ENCODE data around the gene FBLN5. TPM values are rescaled to one million over a fixed set of nuclear protein-coding genes. Genes with fewer than 3 reads are reported as not detected.
A peak's percentile ranks its signal among the peaks of the same experiment; 100 is the strongest.

The FBLN5 gene
- total and polyA plus RNA-seq, 2 experiments from 2014 or later: 157 to 337 TPM

DNA sequence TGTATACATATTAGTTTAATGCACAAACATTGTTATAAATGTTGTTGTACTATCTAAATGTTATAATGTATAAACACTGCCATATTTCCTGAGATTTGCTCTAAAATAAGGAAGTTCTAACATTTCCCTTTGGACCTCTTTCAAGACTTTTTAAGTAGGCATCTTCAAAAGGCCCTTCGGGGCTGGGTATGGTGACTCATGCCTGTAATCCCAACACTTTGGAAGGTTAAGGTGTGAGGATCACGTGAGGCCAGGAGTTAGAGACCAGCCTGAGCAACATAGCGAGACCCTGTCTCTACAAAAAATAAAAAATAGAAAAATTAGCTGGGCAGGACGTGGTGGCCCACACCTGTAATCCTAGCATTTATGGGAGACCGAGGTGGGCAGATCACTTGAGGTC, 35.5 kb downstream of the FBLN5 start:
- Histone ChIP-seq H3K79me2 (no peaks in the 10 kb centered on the region), H2AFZ (no peak overlapping the region), H3K4me2 (no peak overlapping the region), H3K4me3 (no peak overlapping the region), H3K4me1 (ENCODE audit: insufficient read depth) (no peaks in the 10 kb centered on the region), H3K27me3 (no peaks in the 10 kb centered on the region), H3K27ac (no peak overlapping the region), H3K9me2 (replicated peaks; ENCODE audit: insufficient read depth) (no peaks in the 10 kb centered on the region), H3K9me3 (ENCODE audit: low read depth) (no peaks in the 10 kb centered on the region), H4K20me1 (ENCODE audit: insufficient read depth, poor library complexity, severe bottlenecking) (no peaks in the 10 kb centered on the region), H3K36me3 (replicated peaks; ENCODE audit: insufficient read depth, low read depth) (no peaks in the 10 kb centered on the region)
- TF ChIP-seq, protein P1, sequence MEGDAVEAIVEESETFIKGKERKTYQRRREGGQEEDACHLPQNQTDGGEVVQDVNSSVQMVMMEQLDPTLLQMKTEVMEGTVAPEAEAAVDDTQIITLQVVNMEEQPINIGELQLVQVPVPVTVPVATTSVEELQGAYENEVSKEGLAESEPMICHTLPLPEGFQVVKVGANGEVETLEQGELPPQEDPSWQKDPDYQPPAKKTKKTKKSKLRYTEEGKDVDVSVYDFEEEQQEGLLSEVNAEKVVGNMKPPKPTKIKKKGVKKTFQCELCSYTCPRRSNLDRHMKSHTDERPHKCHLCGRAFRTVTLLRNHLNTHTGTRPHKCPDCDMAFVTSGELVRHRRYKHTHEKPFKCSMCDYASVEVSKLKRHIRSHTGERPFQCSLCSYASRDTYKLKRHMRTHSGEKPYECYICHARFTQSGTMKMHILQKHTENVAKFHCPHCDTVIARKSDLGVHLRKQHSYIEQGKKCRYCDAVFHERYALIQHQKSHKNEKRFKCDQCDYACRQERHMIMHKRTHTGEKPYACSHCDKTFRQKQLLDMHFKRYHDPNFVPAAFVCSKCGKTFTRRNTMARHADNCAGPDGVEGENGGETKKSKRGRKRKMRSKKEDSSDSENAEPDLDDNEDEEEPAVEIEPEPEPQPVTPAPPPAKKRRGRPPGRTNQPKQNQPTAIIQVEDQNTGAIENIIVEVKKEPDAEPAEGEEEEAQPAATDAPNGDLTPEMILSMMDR (IDR thresholded peaks at IDR 0.05; ENCODE audit: poor library complexity): no peak
- no peak for TF ChIP-seq EZH2phosphoT487 (IDR thresholded peaks at IDR 0.05; ENCODE audit: low read depth, severe bottlenecking, unreplicated experiment)
- no peak for TF ChIP-seq EZH2 (IDR thresholded peaks at IDR 0.05; ENCODE audit: borderline replicate concordance)
- DNase-seq (ENCODE audit: low spot score): no peak
- WGBS (ENCODE audit: low lambda C conversion rate, missing lambda C conversion rate): 73% methylated on average over 5 of the region's 5 CpGs

DNA sequence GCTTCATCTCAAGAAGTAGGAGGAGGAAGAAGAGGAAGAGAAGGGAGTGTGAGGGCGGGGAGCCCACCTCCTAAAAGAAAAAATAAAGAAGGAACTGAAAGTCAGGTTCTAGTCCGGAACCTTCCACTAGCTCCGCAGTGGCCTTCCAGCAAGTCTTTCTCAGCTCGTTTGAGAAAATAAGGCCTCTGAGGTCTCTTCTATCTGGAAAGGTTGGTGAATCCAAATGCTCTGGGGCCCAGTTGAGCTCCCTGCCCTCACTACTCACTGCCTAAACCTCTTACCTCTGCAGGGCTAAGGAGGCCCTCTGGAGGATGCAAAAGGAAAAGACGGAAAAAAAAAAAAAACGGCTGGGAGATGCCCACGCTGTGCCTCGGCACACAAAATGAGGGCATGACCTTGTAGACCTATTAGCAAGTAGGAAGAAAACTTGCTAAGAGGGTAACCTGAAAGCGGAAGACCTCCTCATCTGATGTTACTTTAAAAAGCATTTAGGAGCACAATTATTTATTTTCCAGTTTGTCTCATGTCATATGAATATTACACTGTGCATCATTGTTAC, 35.9 kb downstream of the FBLN5 start:
- Histone ChIP-seq H3K27me3 (no peaks in the 10 kb centered on the region), H3K4me1 (ENCODE audit: insufficient read depth) (no peaks in the 10 kb centered on the region), H2AFZ (no peak overlapping the region), H3K79me2 (no peaks in the 10 kb centered on the region), H3K4me3 (no peak overlapping the region), H3K9me3 (ENCODE audit: low read depth) (no peaks in the 10 kb centered on the region), H3K27ac (no peak overlapping the region), H3K4me2 (no peak overlapping the region), H4K20me1 (ENCODE audit: insufficient read depth, poor library complexity, severe bottlenecking) (no peaks in the 10 kb centered on the region), H3K36me3 (replicated peaks; ENCODE audit: insufficient read depth, low read depth) (no peaks in the 10 kb centered on the region), H3K9me2 (replicated peaks; ENCODE audit: insufficient read depth) (no peaks in the 10 kb centered on the region)
- 46% methylated on average over 9 of the region's 9 CpGs for WGBS (ENCODE audit: low lambda C conversion rate, missing lambda C conversion rate)
- no peak for TF ChIP-seq EZH2phosphoT487 (IDR thresholded peaks at IDR 0.05; ENCODE audit: low read depth, severe bottlenecking, unreplicated experiment)
- TF ChIP-seq EZH2 (IDR thresholded peaks at IDR 0.05; ENCODE audit: borderline replicate concordance): no peak
- TF ChIP-seq, protein P1 (IDR thresholded peaks at IDR 0.05; ENCODE audit: poor library complexity): peak; percentile 52
- DNase-seq (ENCODE audit: low spot score): peak; percentile 56

DNA sequence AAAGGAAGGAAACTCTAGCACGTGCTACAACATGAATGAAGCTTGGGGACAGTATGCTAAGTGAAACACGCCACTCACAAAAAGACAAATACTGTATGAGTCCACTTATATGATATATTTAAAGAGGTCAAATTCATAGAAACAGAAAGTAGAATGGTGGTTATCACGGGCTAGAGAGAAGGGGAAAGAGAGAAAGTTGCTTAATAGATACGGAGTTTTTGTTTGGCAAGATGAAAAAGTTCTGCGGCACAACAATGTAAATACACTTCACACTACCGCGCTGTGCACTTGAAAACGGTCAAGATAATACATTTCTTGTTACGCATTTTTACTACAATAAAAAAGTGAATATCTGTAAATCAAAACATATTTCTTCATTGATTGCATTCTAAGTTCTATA, 37.3 kb downstream of the FBLN5 start:
- no peaks in the 10 kb centered on the region for H3K36me3 ChIP-seq (replicated peaks; ENCODE audit: insufficient read depth, low read depth)
- no peak overlapping the region for H3K4me2 ChIP-seq
- TF ChIP-seq, protein P1 (IDR thresholded peaks at IDR 0.05; ENCODE audit: poor library complexity): no peak
- no peak for TF ChIP-seq EZH2 (IDR thresholded peaks at IDR 0.05; ENCODE audit: borderline replicate concordance)
- TF ChIP-seq EZH2phosphoT487 (IDR thresholded peaks at IDR 0.05; ENCODE audit: low read depth, severe bottlenecking, unreplicated experiment): no peak
- H3K4me1 ChIP-seq (ENCODE audit: insufficient read depth): no peaks in the 10 kb centered on the region
- H3K4me3 ChIP-seq: no peak overlapping the region
- H3K9me2 ChIP-seq (replicated peaks; ENCODE audit: insufficient read depth): no peaks in the 10 kb centered on the region
- no peaks in the 10 kb centered on the region for H4K20me1 ChIP-seq (ENCODE audit: insufficient read depth, poor library complexity, severe bottlenecking)
- DNase-seq (ENCODE audit: low spot score): no peak
- no peak overlapping the region for H2AFZ ChIP-seq
- no peaks in the 10 kb centered on the region for H3K9me3 ChIP-seq (ENCODE audit: low read depth)
- no peak overlapping the region for H3K27ac ChIP-seq
- H3K27me3 ChIP-seq: no peaks in the 10 kb centered on the region
- no peaks in the 10 kb centered on the region for H3K79me2 ChIP-seq
- WGBS (ENCODE audit: low lambda C conversion rate, missing lambda C conversion rate): 93% methylated on average over 9 of the region's 9 CpGs

Data from hepatocyte (in vitro differentiated cells).